NCI-H226 (cell line): ENCODE results near the gene SERPINE1.
A peak's percentile ranks its signal among the peaks of the same experiment; 100 is the strongest.
"Not testable (repeated sequence)": the region's sequence is repeated elsewhere in the genome, so short reads cannot be mapped to it uniquely, and the experiment has no call there.

ENCODE experiments used
- DNase-seq: peaks from one replicate; pipeline ENCODE4 v3.0.0-alpha.2; 2015

The SERPINE1 gene

DNA sequence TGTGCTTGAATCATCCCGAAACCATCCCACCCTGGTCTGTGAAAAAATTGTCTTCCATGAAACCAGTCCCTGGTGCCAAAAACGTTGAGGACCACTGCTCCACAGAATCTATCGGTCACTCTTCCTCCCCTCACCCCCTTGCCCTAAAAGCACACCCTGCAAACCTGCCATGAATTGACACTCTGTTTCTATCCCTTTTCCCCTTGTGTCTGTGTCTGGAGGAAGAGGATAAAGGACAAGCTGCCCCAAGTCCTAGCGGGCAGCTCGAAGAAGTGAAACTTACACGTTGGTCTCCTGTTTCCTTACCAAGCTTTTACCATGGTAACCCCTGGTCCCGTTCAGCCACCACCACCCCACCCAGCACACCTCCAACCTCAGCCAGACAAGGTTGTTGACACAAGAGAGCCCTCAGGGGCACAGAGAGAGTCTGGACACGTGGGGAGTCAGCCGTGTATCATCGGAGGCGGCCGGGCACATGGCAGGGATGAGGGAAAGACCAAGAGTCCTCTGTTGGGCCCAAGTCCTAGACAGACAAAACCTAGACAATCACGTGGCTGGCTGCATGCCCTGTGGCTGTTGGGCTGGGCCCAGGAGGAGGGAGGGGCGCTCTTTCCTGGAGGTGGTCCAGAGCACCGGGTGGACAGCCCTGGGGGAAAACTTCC, 784 bp upstream of the SERPINE1 start:
- DNase-seq = peak; percentile 80

DNA sequence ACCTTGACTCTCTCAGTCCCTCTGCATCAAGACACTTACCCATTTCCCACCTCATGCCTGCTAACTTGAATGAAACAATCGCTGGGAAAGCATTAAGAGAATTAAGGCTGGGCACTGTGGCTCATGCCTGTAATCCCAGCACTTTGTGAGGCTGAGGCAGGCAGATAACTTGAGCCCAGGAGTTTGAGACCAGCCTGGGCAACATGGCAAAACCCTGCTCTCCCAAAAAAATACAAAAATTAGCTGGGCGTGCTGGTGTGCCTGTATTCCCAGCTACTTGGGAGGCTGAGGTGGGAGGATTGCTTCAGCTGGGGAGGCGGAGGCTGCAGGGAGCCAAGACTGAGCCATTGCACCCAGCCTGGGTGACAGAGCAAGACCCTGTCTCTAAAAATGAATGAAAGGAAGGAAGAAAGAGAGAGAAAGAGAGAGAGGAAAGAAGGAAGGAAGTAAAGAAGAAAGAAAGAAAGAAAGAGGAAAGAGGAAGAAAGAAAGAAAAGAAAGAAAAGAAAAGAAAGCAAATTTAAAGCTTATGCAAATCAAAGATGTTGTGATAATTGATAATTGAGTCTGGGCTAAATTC, 646 bp downstream of the SERPINE1 start:
- no peak for DNase-seq

DNA sequence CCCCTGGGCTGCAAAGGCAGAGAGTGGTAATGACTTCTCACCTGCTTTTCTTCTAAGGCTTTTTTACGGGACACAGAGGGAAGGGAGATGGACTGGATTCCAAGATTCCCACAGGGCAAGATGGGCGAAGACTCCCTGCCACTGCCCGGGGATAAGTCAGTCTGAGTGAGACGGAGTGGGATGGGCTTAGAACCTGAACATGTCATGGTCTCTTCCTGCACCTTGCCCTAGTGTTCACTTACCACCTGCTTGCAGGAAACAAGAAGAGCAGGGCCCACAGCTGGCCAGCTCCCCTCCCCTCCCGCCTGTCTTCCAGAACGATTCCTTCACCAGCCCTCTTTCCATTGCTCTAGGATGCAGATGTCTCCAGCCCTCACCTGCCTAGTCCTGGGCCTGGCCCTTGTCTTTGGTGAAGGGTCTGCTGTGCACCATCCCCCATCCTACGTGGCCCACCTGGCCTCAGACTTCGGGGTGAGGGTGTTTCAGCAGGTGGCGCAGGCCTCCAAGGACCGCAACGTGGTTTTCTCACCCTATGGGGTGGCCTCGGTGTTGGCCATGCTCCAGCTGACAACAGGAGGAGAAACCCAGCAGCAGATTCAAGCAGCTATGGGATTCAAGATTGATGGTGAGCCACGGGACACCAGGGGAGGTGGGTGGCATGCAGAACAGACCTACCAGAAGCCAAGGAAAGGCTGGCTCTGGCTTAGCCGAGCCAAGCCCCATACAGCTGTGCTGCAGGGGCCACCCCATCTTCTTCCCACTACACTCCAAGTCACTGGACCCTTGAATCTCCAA, 1.3 kb downstream of the SERPINE1 start:
- DNase-seq = no peak

DNA sequence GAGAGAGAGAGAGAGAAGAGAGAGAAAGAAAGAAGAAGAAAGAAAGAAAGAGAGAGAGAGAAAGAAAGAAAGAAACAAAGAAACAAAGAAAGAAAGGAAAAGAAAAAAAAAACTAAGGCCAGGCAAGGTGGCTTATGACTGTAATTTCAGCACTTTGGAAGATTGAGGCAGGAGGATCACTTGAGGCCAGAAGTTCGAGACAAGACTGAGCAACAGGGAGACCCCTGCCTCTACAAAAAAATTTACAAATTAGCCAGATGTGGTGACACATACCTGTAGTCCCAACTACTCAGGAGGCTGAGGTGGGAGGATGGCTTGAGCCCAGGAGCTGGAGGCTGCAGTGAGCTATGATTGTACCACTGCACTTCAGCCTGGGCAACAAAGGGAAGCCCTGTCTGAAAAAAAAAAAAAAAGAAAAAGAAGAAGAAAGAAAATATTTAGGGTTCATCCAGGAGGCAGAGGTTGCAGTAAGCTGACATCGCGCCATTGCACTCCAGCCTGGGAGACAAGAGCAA, 2.8 kb downstream of the SERPINE1 start:
- no peak for DNase-seq

DNA sequence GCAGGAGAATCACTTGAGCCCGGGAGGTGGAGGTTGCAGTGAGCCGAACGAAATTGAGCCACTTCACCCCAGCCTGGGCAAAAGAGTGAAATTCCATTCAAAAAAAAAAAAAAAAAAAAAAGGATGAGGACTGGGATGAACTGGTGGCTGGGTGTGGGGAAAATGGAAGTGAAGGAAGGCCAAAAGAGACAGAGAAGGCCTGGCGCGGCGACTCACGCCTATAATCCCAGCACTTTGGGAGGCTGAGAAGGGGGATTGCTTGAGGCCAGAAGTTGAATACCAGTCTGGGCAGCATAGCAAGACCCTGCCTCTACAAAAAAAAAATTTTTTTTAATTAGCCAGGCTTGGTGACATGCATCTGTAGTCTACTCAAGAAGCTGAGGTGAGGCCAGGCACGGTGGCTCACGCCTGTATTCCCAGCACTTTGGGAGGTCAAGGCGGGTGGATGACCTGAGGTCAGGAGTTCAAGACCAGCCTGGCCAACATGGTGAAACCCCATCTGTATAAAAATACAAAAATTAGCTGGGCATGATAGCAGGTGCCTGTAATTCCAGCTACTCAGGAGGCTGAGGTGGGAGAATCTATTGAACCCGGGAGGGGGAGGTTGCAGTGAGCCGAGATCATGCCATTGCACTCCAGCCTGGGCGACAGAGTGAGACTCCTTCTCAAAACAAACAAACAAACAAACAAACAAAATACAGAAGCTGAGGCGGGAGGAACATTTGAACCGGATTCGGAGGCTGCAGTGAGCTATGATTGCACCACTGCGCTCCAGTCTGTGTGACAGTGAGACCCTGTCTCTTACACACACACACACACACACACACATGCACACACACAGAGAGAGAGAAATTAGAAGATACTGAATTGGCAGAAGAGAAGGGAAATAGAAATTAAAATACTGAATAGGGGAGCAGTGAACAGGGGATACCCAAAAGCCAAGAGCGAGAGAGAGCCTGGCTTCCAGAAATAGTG, 6.0 kb downstream of the SERPINE1 start:
- not testable (repeated sequence) for DNase-seq

DNA sequence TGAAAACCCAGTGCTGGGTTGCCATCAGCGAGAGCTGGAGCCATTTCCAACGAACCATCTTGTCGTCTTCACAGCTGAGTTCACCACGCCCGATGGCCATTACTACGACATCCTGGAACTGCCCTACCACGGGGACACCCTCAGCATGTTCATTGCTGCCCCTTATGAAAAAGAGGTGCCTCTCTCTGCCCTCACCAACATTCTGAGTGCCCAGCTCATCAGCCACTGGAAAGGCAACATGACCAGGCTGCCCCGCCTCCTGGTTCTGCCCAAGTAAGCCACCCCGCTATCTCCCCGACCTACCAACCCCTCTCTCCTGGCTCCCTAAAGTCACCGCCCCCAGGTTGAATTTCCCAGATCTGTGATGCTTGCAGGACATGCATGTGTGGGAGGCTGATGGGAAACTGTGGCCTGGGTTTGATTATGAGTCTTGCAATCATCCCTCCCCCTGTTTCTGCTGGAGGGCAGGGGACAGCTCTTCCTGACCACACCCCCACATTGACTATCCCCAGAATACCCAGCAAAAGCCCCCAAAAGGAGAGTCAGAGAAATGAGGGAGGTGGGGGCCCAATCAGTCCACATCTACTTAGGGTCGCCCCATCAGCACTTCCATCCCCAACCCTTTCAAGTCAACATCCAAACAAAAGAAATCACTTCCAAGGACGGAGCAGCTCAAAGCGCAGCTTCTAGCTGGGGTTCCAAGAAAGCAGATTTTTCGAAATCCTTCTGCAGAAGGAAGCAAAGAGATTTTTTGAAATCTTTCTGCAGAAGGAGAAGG, 6.9 kb downstream of the SERPINE1 start:
- no peak for DNase-seq

DNA sequence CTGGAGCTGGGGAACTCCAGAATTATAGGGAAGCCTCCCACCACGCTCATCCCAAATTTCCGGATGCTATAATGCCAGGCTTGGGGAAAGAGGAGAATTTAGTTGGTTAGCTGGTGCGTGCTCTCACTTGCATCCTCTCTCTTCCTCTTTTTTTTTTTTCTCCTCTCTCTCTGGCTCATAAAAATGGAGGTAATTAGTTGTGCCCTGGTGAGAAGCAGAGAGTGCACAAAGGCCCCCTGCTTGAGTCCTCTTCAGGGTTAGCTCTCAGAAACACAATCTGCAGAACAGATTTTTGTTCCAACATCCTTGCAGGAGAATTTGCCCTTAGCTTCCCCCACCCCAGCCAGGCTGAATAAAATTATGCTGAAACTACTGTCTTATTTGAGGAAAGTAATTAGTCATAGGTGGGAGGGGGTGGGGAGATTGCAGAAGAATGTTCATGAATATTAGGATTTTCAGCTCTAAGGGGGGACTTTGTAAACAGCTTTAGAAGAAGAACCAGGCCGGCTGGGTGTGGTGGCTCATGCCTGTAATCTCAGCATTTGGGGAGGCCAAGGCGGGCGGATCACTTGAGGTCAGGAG, 7.6 kb downstream of the SERPINE1 start:
- no peak for DNase-seq

DNA sequence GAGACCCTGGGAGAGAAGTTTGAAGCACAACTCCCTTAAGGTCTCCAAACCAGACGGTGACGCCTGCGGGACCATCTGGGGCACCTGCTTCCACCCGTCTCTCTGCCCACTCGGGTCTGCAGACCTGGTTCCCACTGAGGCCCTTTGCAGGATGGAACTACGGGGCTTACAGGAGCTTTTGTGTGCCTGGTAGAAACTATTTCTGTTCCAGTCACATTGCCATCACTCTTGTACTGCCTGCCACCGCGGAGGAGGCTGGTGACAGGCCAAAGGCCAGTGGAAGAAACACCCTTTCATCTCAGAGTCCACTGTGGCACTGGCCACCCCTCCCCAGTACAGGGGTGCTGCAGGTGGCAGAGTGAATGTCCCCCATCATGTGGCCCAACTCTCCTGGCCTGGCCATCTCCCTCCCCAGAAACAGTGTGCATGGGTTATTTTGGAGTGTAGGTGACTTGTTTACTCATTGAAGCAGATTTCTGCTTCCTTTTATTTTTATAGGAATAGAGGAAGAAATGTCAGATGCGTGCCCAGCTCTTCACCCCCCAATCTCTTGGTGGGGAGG, 10.8 kb downstream of the SERPINE1 start:
- no peak for DNase-seq

DNA sequence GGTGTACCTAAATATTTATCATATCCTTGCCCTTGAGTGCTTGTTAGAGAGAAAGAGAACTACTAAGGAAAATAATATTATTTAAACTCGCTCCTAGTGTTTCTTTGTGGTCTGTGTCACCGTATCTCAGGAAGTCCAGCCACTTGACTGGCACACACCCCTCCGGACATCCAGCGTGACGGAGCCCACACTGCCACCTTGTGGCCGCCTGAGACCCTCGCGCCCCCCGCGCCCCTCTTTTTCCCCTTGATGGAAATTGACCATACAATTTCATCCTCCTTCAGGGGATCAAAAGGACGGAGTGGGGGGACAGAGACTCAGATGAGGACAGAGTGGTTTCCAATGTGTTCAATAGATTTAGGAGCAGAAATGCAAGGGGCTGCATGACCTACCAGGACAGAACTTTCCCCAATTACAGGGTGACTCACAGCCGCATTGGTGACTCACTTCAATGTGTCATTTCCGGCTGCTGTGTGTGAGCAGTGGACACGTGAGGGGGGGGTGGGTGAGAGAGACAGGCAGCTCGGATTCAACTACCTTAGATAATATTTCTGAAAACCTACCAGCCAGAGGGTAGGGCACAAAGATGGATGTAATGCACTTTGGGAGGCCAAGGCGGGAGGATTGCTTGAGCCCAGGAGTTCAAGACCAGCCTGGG, 11.4 kb downstream of the SERPINE1 start:
- peak; percentile 93 for DNase-seq

DNA sequence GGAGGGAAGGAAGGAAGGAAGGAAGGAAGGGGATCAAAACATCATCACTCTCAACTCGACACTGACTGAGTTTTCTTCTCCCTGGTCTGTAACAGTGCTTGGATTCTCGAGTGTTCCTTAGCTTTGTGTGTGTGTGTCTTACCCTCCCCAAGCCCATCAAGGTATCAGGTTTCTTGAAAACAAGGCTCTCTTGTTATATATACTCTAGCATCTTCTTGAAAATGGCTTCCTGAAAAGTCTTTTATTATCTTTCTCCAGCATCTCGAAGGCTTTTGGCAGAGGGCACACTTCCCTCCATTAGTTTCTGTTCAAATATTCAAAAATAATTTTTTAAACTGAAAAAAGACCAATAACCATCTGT, 13.4 kb downstream of the SERPINE1 start:
- no peak for DNase-seq

DNA sequence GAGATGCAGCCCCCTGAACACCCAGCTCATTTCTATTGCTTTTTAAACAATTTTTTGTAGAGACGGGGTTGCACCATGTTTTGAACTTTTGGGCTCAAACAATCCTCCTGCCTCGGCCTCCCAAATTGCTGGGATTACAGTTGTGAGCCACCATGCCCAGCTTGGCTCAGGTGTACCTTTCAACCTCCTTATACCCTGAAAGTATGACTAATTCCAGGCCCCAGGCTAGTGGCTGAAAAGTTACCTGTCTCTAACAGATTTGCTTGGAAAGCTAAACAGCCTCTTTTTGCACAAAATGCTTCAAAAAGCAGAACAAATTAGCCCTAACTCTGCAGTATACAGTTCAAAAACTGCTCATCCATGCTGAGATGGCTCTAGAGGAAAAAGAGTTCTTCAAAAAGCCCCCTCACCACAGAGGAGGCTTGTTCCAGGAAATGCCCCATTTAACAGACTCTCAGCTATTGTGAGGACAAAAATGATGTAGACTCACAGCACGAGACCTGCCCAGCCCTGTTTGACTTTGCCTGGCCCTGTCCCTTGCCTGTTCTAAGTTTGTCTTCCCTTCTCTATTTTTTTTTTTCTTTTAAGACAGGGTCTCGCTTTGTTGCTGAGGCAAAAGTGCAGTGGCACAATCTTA, 14.0 kb downstream of the SERPINE1 start:
- no peak for DNase-seq

DNA sequence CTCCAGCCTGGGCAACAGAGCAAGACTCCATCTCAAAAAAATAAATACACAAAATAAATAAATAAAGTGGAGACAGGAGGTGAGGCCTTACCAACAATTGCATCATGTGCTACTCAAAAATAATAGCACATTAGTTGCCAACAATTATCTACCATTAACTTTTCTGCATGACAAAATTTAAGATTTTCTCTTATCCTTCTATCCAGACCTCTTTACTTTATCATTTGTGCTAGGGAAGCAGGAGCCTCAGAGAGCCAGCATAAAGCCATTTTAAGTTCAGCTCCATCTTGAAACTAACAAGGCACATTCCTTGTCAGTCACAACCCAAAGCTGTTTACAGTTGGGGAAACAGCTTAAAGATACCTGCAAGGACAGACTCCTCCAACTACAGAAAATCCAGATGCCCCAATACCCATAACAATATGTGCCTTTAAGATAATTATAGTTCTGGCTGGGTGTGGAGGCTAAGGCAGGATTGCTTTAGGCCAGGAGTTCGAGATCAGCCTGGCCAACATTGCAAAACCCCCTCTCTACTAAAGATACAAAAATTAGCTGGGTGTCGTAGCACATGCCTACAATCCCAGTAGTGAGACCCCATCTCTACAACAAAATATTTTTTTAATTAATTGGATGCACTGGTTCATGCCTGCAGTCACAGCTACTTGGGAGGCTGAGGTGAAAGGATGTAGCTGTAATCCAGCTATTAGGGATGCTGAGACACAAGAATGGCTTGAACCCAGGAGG, 25.2 kb downstream of the SERPINE1 start:
- no peak for DNase-seq

DNA sequence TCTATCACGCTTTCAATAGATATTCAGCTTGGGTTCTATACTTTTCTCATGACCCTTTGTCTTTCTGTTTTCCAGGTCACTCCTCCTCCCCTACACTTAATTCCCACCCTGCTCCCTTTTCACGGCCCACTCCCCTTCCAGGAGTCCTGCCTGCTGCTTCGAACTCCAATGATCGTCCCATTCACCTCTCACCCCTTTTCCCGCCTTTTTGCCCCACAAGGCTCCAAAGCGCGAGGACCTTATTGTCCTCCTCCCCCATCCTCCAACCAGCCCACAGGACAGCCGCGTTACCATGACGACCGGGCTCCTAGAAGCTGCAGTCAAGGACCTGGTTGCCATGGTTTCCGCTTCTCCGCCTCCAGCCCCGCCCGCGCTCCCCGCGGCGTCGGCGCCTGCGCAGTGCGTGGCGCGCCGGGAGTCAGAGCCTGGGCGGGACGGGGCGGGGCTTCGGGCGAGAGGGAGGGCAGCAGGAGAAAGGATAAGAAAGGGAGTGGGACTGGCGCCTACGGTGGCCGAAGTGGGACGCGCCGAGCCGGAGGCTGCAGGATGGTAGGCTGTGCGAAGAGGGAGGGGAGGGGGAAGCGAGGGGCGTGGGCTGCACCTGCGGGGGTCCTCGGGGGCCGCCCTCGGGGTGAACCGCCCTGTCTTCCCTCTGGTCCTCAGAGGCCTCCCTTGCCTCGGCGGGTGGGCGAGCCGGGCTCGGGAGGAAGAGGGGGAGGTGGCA, 27.2 kb downstream of the SERPINE1 start, which contains the start of gene AP1S1:
TSS of gene AP1S1 (plus strand) at position 508 of the 724 bp plus-strand sequence. CDS start at position 547, 39 bp downstream.
- peak; percentile 86 for DNase-seq

DNA sequence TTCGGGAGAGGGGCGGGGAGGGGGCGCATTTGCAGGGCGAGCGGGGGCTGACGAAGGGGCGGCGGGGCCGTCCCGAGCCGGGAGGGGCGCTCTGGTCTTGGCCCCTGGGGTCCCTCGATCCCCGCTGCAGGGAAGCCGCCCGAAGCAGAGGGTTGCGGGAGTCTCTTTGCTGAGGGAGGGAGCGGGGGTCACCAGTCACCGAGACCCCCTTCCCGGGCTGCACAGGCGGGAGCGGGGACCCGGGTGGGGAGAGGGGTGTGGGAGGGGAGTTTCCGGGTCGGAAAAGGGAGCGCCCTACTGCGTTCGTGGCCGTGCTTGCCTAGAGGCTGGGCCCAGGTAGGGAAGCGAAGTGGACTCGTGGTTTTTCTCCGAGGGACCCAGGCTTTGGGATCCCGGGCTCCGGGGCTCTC, 27.8 kb downstream of the SERPINE1 start:
- DNase-seq = no peak

DNA sequence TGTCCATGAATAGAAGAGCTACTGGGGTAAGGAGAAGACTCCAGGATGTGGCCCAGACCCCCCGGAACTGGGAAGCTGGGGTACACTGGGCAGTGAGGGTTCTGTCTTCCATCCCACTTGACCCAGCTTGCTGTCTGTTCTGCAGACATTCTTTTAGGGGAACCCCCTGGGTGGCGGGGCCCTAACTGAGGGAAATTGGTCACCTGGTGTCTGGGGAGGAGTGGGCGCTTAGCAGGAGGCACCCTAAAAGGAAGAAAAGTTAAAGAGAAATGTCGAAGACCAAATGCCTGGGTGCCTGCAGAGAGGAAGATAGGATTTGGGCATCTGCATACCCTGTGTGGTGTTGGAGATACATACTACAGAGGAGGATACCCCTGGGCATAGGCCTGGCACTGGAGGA, 28.4 kb downstream of the SERPINE1 start:
- DNase-seq = no peak

DNA sequence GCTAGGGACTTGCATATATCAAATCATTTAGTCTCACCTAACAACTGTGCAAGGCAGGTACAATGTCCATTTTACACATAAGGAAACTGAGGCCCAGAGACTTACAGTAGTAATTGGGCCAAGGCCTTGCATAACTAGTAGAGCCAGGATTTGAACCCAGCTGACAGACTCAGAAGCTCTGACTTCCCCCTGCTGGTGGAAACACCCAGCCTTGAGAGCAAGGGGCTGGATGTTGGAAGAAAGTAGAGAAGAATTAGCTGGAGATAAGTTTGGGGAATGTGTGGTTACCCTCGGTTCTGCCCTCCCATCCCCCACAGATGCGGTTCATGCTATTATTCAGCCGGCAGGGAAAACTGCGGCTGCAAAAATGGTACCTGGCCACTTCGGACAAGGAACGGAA, 29.4 kb downstream of the SERPINE1 start:
- no peak for DNase-seq

DNA sequence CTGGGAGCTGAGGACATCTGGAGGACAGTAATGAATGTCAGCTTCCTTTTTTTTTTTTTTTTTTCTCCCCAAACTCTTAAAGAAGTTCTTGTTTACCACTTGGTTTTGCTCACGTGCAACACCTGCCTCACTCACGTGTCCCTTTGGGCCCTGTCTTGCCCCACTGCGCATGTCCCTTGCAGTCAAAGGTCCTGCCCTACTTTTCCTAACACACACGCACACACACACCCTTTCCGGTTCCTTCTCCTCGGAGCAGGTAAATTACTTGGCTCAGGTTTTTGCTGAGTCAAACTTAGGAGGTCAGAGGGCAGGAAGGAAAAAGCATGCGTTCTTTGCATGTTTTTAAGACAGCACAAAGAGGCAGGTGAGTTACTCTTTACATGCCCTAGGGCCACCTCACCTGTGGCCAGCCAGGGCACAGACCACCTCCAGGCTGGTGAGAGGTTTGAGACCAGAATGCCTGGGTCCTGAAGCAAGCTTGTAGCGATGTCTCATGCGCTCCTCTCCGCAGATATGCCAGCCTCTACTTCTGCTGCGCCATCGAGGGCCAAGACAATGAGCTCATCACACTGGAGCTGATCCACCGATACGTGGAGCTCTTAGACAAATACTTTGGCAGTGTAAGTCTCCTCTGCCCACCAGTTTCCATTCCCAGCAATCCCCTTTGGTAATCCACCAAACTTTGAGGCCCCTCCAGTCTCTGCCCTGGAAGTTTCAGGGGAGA, 30.1 kb downstream of the SERPINE1 start:
- DNase-seq = no peak
